Coronary artery (tissue), 2 donors: Measurements from ENCODE around the gene STXBP4.

Experiments used
- DNase-seq: peaks from one replicate; pipeline ENCODE4 v3.0.0-alpha.2; 2017; ENCODE audit warnings: low spot score
- H3K27ac ChIP-seq, 2 donors: fragments of 200-600 bp; sonication (generic); one replicate each; pipeline ENCODE4 v1.5.1; 2016 to 2019
- H3K4me3 ChIP-seq: fragments of 200-600 bp; sonication (generic); 2 replicates; pipeline ENCODE4 v1.5.1; 2016; ENCODE audit warnings: mild to moderate bottlenecking, moderate library complexity
- CTCF ChIP-seq: fragments of 200-600 bp; sonication (generic); IDR thresholded peaks from one replicate; pipeline ENCODE4 v1.5.1; 2019; ENCODE audit warnings: antibody characterized with exemption

Gene STXBP4

GRCh38 chr17:55172612-55173011 lies 204.0 kb downstream of the STXBP4 start:
- Histone ChIP-seq H3K4me3 (no peak overlapping the region), H3K27ac (no peak overlapping the region)
- DNase-seq: no peak
- no peak for TF ChIP-seq CTCF

GRCh38 chr17:55174133-55174532 lies 205.6 kb downstream of the STXBP4 start:
- TF ChIP-seq CTCF: no peak
- DNase-seq: no peak
- H3K27ac ChIP-seq: no peak overlapping the region
- no peak overlapping the region for H3K4me3 ChIP-seq

- no peak for DNase-seq
- TF ChIP-seq CTCF: no peak
Observed at GRCh38 chr17:55175788-55176427, 207.3 kb downstream of the STXBP4 start.

GRCh38 chr17:55177159-55177854 lies 208.7 kb downstream of the STXBP4 start:
- Histone ChIP-seq H3K4me3 (no peak overlapping the region), H3K27ac (no peak overlapping the region)
- TF ChIP-seq CTCF: no peak
- DNase-seq: no peak

More at GRCh38 chr17:55175788-55176427, 207.3 kb downstream of the STXBP4 start:
- H3K27ac ChIP-seq: no peak overlapping the region
- no peak overlapping the region for H3K4me3 ChIP-seq

- no peak overlapping the region for H3K27ac ChIP-seq
- DNase-seq: no peak
- TF ChIP-seq CTCF: no peak
- H3K4me3 ChIP-seq: no peak overlapping the region
Observed at GRCh38 chr17:55177855-55178217, 209.3 kb downstream of the STXBP4 start.

- TF ChIP-seq CTCF: no peak
- DNase-seq: no peak
- Histone ChIP-seq H3K4me3 (no peak overlapping the region), H3K27ac (no peak overlapping the region)
Observed at GRCh38 chr17:55186937-55187770, 218.6 kb downstream of the STXBP4 start.
